ENCODE data around the gene OGDHL.

DNA sequence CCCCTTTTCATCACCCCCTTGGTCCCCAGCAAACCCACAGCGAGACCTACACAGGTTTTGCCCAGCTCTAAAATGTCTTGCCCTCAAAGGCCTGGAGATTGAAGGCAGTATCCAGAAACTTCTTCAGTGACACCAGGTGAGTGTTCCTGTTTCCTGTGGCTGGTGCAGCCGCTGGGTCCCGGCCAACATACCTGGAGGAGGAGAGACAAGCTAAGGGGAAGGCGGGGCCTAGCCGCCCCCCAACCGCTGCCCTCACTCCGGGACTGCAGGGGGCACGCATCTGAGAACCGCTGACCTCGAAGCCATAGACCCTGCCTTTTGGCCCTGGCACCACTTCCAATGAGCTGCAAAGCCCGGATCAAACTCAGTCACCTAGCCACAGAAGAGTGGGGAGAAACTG lies 27.0 kb downstream of the OGDHL start:
- TF ChIP-seq, protein P1, sequence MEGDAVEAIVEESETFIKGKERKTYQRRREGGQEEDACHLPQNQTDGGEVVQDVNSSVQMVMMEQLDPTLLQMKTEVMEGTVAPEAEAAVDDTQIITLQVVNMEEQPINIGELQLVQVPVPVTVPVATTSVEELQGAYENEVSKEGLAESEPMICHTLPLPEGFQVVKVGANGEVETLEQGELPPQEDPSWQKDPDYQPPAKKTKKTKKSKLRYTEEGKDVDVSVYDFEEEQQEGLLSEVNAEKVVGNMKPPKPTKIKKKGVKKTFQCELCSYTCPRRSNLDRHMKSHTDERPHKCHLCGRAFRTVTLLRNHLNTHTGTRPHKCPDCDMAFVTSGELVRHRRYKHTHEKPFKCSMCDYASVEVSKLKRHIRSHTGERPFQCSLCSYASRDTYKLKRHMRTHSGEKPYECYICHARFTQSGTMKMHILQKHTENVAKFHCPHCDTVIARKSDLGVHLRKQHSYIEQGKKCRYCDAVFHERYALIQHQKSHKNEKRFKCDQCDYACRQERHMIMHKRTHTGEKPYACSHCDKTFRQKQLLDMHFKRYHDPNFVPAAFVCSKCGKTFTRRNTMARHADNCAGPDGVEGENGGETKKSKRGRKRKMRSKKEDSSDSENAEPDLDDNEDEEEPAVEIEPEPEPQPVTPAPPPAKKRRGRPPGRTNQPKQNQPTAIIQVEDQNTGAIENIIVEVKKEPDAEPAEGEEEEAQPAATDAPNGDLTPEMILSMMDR (IDR thresholded peaks at IDR 0.05; ENCODE audit: low read depth, low read length): no peak
- TF ChIP-seq EZH2phosphoT487 (IDR thresholded peaks at IDR 0.05; ENCODE audit: low read depth): no peak

All from OCI-LY3 (cell line).